C4-2B (cell line): ENCODE measurements around the gene WFIKKN2.

Experiments
- CTCF ChIP-seq: fragments of 450-650 bp; conservative IDR thresholded peaks from 2 replicates; pipeline ENCODE4 v1.5.1; 2017; ENCODE audit warnings: mild to moderate bottlenecking
- ZFX ChIP-seq: fragments of 450-650 bp; IDR thresholded peaks from 2 replicates; pipeline ENCODE4 v1.6.1; 2017

GRCh38 chr17:50806141-50806643, 29.2 kb upstream of the WFIKKN2 start:
- TF ChIP-seq CTCF (no peak), ZFX (no peak)
